ENCODE data around the gene KERA. TPM values are rescaled to one million over a fixed set of nuclear protein-coding genes. Genes with fewer than 3 reads are reported as not detected.

Gene KERA
- total RNA-seq, 1 experiment from 2014 or later = not detected

DNA sequence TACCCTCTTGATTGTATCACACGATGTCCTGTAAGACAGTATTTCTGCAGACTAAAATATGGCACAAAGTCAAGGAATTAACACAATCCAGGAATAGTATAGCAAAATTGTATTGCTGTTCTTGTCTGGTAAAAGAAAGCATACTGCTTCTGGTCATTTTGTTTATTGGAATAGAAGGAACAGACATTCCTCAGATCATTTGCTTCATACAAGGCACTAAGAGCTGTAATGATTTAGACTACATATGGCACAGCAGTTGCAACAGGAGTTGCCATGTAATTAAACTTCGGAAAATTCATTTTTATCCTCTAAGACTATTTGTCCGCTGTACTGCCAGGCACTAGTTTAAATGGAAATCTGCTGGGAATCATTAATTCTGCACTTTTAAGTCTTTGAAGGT lies 7.6 kb upstream of the KERA start:
- Mint-ChIP-seq H3K27ac (ENCODE audit: low read depth, unreplicated experiment) (no peak overlapping the region), H3K4me1 (ENCODE audit: insufficient read depth, unreplicated experiment) (no peaks in the 10 kb centered on the region), H3K9me3 (ENCODE audit: unreplicated experiment) (no peaks in the 10 kb centered on the region), H3K4me3 (ENCODE audit: unreplicated experiment) (no peak overlapping the region), H3K27me3 (ENCODE audit: insufficient read depth, unreplicated experiment) (peaks cover 76% of the 10 kb centered on the region), H3K36me3 (ENCODE audit: insufficient read depth, unreplicated experiment) (no peaks in the 10 kb centered on the region)
- POLR2A ChIA-PET = no interaction called here
- CTCF ChIA-PET = no interaction called here
- no peak for DNase-seq (ENCODE audit: unreplicated experiment)
- TF ChIP-seq CTCF (IDR thresholded peaks at IDR 0.05; ENCODE audit: unreplicated experiment) = no peak
- intact Hi-C loops (cut with micrococcal nuclease) = no loop called here
- BruUV-seq (replicated peaks) = no TSS peak

DNA sequence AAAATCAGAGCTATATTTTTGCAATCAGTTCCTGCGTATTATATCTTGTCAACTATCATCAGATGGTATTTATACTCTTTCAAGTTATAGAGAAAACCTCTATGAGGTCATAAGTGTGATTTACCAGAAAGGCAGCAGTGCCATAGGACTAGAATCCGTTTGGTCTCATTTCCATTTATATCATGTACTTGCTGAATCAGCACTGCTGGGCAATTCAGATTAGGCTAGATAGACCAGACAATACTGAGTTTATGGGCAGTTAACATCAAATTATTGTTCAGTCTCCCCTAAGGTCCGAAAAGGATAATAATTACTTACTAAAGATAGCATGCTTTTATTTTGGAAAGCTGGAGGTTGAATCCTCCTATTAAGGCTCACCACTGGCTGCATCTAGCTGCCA lies 6.8 kb upstream of the KERA start:
- no peaks in the 10 kb centered on the region for H3K4me1 Mint-ChIP-seq (ENCODE audit: insufficient read depth, unreplicated experiment)
- H3K36me3 Mint-ChIP-seq (ENCODE audit: insufficient read depth, unreplicated experiment) = no peaks in the 10 kb centered on the region
- intact Hi-C loops (cut with micrococcal nuclease) = no loop called here
- POLR2A ChIA-PET = interaction anchor here (1.5 kb wide), 1 partner anchor 10 kb away, joined by 5 read pairs; no protein-coding TSS in a partner anchor
- CTCF ChIA-PET = no interaction called here
- TF ChIP-seq CTCF (IDR thresholded peaks at IDR 0.05; ENCODE audit: unreplicated experiment) = no peak
- no peak for DNase-seq (ENCODE audit: unreplicated experiment)
- BruUV-seq (replicated peaks) = no TSS peak
- H3K27ac Mint-ChIP-seq (ENCODE audit: low read depth, unreplicated experiment) = no peak overlapping the region
- H3K27me3 Mint-ChIP-seq (ENCODE audit: insufficient read depth, unreplicated experiment) = peaks cover 82% of the 10 kb centered on the region
- H3K4me3 Mint-ChIP-seq (ENCODE audit: unreplicated experiment) = no peak overlapping the region
- H3K9me3 Mint-ChIP-seq (ENCODE audit: unreplicated experiment) = no peaks in the 10 kb centered on the region

DNA sequence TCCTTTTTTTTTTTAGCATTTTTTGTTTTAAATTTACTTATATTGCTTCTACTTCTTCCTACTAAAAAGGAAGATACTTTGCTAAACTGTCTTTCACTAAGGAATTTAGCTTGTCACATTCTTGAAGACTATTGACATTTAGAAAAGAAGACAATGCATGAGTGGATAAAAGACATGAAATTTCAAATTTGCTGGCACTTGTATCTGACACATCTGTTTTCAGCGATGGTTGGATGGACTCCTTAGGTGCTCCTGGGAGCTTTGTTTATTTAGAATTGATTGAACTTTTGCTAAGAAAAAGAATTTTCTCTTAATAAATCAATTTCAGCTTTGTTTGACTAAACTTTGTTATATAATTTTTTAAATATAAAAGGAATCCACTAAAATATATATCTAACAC lies 3.3 kb upstream of the KERA start:
- H3K4me3 Mint-ChIP-seq (ENCODE audit: unreplicated experiment) = no peak overlapping the region
- no peak for DNase-seq (ENCODE audit: unreplicated experiment)
- H3K9me3 Mint-ChIP-seq (ENCODE audit: unreplicated experiment) = no peaks in the 10 kb centered on the region
- H3K27ac Mint-ChIP-seq (ENCODE audit: low read depth, unreplicated experiment) = no peak overlapping the region
- BruUV-seq (replicated peaks) = no TSS peak
- no peak for TF ChIP-seq CTCF (IDR thresholded peaks at IDR 0.05; ENCODE audit: unreplicated experiment)
- intact Hi-C loops (cut with micrococcal nuclease) = no loop called here
- POLR2A ChIA-PET = no interaction called here
- no peaks in the 10 kb centered on the region for H3K36me3 Mint-ChIP-seq (ENCODE audit: insufficient read depth, unreplicated experiment)
- no peaks in the 10 kb centered on the region for H3K4me1 Mint-ChIP-seq (ENCODE audit: insufficient read depth, unreplicated experiment)
- CTCF ChIA-PET = interaction anchor here (0.9 kb wide), 1 partner anchor 48 kb away, joined by 4 read pairs; no protein-coding TSS in a partner anchor
- H3K27me3 Mint-ChIP-seq (ENCODE audit: insufficient read depth, unreplicated experiment) = peaks cover 74% of the 10 kb centered on the region

- H3K27ac Mint-ChIP-seq (ENCODE audit: low read depth, unreplicated experiment) = no peak overlapping the region
- no peak for DNase-seq (ENCODE audit: unreplicated experiment)
- H3K9me3 Mint-ChIP-seq (ENCODE audit: unreplicated experiment) = no peaks in the 10 kb centered on the region
- H3K4me1 Mint-ChIP-seq (ENCODE audit: insufficient read depth, unreplicated experiment) = no peaks in the 10 kb centered on the region
- intact Hi-C loops (cut with micrococcal nuclease) = no loop called here
- CTCF ChIA-PET = no interaction called here
- H3K36me3 Mint-ChIP-seq (ENCODE audit: insufficient read depth, unreplicated experiment) = no peaks in the 10 kb centered on the region
- no peak overlapping the region for H3K4me3 Mint-ChIP-seq (ENCODE audit: unreplicated experiment)
- TF ChIP-seq CTCF (IDR thresholded peaks at IDR 0.05; ENCODE audit: unreplicated experiment) = no peak
- H3K27me3 Mint-ChIP-seq (ENCODE audit: insufficient read depth, unreplicated experiment) = peaks cover 79% of the 10 kb centered on the region
- no TSS peak for BruUV-seq (replicated peaks)
- POLR2A ChIA-PET = no interaction called here
Measured at GRCh38 chr12:91059211-91059610, 1.4 kb upstream of the KERA start.
